GM03348 (cell line): ENCODE data around the gene SLC49A3.
A peak's percentile ranks its signal among the peaks of the same experiment; 100 is the strongest.
"Not testable (repeated sequence)": the region's sequence is repeated elsewhere in the genome, so short reads cannot be mapped to it uniquely, and the experiment has no call there.

ENCODE experiments used
- DNase-seq: peaks from one replicate; pipeline ENCODE4 v3.0.0; 2012; ENCODE audit warnings: low spot score

Gene SLC49A3

DNA sequence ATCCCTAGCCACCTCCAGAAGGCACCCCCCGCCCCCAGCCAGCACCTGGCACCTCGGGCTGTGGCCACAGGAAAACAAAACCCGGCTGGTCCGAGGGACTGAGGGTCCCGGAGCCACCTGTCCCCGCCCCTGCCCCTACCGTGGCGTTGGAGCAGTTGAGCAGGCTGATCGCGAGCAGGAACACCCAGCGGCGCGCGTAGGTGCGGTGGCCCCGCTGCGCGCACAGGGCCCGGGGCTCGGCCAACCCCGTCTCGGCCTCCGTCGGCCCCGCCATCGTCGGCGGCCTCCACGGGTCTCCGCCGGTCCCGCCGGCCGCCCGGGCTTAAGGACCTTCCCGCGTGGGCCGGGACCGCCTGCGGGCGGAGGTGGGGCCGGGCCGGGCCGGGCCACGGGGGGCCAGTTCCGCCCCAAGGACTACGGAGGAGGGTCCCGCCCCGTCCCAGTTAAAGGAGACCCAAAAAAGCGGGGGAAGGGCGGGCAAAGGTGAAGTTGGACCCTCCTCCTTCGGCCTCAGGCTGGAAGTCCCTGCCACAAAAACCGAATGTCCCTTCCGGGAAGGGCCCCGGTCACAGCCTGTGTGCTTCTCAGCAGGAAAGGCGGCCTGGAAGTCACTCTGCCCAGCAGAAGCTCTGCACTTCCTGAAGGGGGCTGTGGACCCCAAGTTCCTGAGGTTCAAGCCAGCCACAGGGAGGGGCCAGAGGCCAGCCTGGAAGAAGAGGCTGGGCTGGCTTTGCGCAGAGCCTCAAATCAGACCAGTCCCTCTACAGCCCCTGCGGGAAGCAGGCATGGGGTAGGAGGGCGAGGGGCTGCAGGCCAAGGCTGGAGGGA is at the start of gene SLC49A3:
TSS of gene SLC49A3 (minus strand) at position 298 of the 828 bp plus-strand sequence. CDS start at position 274, 24 bp downstream.
- DNase-seq, result peak; percentile 60

DNA sequence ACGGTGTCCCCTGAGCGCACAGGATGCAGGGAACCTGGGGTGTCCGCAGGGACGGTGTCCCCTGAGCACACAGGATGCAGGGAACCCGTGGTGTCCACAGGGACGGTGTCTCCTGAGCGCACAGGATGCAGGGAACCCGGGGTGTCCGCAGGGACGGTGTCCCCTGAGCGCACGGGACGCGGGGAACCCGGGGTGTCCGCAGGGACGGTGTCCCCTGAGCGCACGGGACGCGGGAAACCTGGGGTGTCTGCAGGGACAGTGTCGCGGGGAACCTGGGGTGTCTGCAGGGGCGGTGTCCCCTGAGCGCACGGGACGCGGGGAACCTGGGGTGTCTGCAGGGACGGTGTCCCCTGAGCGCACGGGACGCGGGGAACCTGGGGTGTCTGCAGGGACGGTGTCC is 47.6 kb upstream of the SLC49A3 start:
- DNase-seq, result not testable (repeated sequence)

DNA sequence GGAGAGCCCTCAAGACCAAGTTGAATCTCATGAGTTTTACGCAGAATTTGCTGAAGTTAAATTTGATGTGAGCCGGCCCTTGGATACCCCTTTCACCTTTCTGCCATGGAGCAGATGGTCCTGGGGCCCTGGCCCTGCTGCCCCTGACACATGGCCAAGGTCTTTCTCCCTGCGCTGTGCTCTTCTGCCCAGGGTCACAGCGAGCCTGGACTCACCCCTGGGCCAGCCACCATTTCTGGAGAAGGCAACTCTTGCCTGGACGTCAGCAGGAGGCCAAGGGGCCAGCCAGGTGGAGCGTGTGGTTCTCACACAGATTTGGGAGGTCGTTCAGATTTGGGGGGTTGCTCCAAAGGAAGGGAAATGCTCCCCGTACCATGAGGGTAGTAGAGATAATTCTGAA is 46.6 kb upstream of the SLC49A3 start:
- DNase-seq, result no peak

DNA sequence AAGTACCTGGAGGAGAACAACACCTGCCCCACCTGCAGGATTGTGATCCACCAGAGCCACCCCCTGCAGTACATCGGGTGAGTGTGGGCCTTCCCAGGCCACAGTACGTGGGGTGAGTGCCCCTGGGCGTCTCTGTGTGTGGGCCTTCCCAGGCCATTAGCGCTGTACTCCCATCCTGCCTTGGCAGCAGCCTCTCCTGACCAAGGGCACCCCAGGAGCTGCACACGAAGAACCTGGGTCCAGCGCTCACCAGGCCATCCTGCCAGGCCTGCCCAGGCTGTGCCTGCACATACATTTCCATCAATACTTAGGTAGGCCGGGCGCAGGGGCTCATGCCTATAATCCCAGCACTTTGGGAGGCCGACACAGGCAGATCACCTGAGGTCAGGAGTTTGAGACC is 46.0 kb upstream of the SLC49A3 start:
- DNase-seq, result no peak

DNA sequence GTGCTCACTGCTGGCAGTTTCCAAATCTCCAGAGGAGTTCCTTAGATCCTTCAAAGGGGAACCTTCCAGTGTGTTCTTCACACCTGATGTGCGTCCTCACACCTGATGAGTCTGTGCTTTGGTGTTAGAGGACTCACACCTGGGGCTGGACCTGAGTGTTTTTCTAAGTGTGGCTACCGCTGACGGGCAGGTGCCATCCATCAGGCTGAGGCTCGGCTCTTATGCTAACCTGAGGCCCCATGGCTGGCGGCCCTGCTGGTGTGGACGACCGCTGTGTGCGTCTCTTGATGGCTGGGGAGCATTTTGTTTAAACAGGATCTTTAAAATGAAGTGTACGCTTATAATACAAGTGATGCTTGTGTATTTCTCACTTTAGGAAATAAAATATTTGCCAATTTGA is 45.1 kb upstream of the SLC49A3 start:
- DNase-seq, result no peak

DNA sequence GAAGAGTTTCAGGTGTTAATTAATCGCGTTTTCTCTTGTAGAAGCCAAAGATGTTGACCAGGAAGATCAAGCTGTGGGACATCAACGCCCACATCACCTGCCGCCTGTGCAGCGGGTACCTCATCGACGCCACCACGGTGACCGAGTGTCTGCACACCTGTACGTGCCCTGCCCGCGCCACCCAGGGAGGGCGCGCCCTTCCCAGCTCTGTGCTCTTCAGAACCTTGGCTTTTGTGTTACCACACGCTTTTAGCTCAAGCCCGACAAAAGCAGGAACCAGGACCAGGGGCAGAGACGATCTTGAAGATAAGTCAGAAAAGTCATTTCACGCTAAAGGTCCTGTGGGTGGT is 44.7 kb upstream of the SLC49A3 start:
- DNase-seq, result no peak

DNA sequence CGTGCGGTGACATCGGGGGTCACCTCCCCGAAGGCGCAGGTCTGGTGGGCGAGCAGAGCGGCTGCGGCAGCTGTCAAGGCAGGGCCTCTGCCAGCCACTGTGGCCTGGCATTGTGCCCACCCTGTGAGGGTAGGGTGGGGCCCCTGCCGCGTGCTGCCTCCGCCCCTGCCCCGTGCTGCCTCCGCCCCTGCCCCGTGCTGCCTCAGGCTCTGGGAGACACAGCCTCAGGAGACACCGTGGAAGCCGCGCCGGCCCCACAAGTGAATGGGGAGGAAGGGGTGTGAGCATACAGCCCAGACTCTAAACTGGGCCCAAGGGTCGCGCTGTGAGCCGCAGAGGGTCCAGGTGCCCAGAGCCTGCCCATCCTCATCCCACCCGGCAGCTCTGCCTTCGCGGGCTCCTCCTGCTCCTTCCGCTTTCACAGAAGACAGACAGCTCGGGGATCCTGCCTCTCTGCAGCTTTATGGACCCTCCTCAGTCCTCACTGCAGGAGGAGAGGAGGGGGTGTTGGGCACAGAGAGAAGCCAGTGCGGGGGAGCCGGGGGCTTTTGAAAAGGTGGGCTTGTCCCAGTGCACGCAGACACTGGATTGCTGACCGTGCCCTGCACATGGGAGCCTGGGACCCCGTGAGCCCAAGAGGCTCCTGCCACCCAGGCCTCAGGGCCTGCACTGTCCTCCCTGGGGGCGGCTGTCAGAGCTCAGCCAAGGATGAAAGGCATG is 44.1 kb upstream of the SLC49A3 start:
- no peak for DNase-seq

DNA sequence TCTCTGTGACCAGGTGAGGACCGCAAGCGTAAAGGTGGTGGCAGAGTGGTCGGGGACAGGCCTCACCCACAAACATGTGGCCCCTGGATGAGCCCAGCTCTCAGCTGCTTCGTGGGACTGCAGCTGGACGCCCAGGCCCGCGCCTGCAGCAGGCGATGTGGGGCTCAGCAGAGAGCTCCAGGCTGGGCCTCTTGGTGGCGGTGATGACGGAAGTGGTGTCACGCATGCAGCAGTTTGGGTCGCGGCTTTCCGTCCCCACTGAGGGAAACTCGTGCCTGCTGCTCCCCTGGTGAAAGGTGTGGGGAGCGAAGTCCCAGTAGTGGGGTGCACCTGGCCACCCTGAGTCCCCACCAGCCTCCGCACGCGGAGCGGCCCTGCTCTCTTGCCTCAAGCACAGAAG is 43.5 kb upstream of the SLC49A3 start:
- DNase-seq, result no peak

DNA sequence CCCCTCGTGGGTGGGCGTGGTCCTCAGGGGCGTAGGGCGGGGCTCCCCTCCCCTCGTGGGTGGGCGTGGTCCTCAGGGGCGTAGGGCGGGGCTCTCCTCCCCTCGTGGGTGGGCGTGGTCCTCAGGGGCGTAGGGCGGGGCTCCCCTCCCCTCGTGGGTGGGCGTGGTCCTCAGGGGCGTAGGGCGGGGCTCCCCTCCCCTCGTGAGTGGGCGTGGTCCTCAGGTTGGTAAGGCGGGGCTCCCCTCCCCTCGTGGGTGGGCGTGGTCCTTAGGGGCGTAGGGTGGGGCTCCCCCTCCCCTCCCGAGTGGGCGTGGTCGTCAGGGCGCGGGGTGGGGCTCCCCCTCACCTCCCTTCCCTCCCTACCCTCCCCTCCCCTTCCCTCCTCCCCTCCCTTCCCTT is 43.0 kb upstream of the SLC49A3 start:
- not testable (repeated sequence) for DNase-seq

DNA sequence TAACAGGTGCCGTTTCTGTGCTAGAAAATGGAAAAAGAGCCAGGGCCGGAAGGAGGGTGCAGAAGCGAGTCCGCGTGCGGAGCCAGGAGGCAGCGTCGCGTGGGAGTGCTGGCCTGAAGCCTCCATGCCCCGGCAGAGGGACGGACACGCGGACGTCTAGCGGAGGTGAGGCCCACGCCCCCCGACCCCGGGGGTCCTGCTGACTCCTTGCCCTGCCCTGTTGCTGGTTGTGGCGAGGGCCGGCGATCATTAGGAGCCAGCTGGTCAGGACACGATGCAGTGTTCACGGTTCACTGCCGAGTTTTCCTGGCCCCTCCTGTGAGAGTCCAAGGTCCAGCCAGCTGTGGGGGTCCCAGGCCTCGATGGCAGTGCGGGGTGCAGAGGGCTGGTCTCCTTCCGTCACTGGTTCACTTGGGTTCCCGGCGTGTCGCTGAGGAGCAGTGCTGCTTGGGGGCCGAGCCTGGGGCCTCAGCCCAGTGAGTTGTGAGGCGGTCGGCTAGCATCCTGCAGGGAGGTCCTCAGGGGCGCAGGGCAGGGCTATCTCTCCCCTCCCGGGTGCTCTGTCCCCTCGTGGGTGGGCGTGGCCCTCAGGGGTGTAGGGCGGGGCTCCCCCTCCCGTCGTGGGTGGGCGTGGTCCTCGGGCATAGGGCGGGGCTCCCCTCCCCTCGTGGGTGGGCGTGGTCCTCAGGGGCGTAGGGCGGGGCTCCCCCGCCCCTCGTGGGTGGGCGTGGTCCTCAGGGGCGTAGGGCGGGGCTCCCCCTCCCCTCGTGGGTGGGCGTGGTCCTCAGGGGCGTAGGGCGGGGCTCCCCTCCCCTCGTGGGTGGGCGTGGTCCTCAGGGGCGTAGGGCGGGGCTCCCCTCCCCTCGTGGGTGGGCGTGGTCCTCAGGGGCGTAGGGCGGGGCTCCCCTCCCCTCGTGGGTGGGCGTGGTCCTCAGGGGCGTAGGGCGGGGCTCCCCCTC is 42.3 kb upstream of the SLC49A3 start:
- DNase-seq, result not testable (repeated sequence)

DNA sequence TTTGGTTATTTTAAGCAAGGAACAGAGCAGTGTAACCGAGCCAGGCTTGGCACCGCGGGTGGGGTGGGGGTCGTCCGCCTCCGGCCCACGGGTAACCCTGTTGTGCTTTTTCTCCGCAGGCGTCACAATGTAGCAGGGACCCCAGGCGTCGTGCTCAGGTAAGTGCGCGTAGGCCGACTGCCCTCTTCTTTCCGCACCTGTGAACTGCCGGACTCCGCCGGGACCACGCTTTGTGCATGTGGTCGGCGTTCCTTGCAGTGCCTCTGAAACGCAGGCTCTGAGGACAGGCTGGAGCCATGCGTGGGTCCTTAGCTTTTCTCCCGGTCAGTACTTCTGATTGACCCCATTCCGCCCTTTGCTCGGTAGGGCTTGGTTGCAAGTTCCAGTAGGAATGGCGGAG is 41.6 kb upstream of the SLC49A3 start:
- no peak for DNase-seq

DNA sequence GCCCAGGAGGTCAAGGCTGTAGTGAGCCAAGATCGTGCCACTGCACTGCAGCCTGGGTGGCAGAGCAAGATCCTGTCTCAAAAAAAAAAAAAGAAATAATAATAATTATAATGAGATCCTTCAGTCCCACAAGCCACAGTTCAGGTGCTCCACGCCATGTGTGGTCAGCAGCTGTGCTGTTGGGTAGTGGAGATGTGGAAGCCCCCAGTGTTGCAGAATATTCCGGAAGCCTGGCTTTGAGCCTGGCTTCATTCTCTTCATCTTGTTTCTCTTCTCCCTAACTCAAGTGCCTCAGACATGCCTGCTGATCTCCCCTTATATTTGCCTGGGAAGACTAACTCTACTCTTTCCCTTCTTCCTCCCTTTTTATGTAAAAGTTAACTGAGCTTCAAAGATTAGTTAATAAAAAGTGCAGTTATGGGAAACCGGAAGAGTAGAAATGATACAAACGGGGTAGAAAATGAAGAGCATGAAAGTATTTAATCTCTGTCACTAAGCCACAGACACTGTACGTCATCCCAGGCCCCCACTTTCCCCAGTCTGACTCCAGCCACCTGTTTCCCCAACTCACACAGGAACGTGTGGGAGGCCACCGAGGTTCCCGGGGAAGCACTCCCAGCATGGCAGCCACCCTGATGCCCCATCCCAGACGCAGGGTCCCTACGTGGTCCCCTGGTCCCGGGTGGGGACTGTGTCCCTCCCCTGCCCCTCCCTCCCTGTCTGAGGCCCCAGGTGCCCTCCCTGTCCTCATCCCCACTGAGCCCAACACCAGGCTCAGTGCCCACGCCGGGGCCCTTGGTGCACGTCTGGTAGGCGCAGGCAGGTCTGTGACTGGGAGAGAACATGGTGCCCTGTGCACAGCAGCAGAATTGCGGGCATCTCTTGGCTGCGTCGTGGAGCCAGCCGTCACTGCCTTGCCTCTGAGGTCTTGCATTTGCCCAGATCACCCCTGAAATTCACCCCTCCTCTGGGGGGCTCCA is 40.7 kb upstream of the SLC49A3 start:
- DNase-seq, result no peak

DNA sequence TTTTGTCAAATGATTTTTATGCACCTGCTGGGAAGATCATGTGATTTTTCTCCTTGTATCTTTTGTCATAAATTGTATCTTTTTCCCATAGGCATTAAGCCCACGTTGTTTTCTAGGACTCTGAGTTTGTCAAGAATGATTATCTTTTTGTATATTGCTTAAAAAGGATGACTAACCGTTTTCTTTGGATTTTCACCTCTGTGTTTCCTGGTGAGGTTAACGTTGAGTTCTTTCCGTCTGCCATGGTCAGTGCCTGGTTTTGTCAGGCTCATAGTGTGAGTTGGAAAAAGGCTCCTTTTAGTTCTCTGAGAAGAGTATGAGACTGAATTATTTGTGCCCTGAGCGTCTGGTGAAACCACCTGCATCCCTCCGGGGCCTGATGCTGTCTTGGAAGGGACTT is 38.6 kb upstream of the SLC49A3 start:
- DNase-seq, result no peak

DNA sequence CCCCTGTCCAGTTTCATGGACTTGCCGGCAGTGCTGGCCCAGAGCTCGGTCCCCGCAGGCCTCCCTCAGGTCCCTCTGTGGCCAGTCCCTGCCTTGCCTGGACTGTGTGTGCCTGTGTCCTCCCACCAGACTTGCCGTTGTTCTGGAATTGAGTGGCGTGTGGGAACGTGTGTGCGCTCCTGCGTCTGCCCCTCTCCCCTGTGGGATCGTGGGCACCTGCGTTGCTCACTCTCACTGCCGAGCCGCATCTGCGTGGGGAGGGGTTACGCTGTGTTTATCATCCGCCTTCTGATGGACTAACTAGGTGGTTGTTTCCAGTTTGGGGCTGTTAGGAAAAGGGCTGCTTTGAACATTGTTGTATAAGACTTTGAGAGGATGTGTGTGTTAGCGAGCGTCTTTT is 37.9 kb upstream of the SLC49A3 start:
- DNase-seq, result no peak

DNA sequence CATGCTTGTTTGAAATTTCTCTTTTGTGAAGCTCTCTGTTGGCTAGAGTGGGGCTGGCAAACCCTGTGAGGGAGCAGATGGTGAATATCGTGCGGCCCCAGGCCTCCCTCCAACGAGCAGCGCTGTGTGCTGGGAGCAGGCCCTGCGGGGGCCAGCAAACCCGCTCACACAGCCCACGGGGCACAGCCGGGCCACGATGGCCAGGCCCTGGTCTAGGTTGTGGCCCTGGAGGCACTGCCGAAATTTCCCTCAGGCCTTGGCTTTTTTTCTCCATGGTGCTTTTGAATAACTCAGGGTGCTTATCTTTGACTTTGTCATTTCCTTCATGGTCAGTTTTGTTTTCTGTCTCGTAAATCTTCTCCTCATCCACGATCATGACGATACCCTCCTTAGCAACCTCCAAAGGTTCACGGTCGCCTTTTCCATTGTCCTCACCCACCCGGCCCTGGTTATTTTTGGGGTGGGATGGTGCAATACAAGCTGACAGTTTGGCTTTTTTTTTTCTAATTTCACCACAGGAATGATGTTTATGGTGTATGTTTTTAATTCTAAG is 37.4 kb upstream of the SLC49A3 start:
- peak; percentile 86 for DNase-seq

DNA sequence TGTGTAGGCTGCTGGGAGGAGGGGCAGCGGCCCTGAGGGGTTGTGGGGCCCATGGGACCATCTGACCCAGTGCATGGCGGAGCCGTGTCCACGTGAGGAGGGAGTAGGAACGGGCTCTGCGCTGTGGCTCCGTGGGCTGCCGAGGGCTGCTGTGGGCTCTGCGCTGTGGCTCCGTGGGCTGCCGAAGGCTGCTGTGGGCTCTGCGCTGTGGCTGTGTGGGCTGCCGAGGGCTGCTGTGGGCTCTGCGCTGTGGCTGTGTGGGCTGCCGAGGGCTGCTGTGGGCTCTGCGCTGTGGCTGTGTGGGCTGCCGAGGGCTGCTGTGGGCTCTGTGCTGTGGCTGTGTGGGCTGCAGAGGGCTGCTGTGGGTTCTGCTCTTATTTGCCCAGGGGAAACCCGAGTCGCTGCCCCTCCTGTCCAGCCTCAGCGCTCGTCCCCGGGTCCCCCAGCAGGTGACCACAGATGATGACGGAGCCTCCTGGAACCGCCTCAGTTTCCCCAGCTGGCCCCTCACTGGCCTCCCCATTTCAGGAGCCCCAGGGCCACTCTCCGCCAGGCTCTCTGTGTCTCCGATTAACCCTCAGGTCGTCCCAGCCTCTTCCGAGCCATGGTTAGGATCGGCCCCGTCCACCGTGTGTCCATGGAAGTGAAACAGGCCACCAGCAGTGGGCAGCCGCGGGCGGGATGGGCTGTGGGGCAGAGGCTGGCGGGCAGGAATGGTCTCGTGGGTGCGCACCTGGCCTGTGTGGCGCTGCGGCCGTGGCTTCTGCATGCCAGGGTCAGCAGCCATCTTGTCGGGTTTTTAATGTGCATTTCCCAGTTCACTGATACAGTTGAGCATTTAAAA is 36.7 kb upstream of the SLC49A3 start:
- no peak for DNase-seq

DNA sequence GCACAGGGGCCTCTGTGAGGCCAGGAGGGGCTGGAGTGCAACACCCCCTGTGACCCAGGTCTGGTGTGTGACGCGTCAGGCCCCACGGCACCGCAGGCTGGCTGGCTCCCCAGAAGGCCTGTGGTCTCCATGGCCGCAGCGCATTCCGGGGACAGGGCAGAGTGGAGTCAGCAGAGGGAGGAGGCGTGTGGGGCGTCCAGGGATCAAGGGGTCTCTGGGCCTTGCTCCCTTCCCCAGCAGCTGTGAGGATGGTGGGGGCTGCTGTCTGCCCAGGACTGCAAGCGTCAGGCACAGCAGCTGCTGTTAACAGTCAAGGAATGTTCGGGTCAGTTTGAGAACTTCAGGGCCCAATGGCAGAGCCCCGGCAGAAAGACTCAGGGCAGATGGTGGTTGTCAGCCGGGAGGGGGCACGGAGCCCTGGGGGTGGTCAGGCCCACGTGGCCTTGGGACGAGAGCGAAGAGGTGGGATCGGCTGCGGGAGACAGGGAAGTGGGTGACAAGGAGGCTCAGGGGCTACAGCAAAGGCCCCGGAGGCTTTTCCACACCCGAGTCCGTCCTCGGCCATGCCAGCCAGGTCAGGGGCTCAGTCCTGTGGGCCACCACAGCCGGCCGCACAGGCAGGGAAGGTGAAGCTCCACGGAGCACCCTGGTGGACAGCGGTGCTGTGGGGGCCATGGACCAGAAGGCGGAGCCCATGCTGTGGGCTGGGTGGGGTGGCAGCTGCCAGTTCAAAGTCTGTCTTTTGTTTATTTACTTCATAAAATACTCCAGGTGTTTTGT is 35.0 kb upstream of the SLC49A3 start:
- DNase-seq, result no peak

DNA sequence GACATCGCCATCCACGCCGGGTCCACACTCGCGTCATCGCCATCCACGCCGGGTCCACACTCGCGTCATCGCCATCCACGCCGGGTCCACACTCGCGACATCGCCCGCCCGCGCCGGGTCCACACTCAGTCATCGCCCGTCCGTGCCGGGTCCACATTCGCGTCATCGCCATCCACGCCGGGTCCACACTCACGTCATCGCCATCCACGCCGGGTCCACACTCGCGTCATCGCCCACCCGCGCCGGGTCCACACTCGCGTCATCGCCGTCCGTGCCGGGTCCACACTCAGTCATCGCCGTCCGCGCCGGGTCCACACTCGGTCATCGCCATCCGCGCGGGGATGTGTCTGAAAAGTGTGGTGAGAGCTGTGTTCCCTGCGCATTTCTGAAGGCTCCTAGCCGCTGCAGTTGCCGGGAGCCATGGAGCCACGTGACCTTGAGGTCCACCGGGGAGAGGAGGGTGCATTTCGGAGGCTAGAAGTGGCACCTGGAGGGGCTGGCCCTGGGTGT is 34.0 kb upstream of the SLC49A3 start:
- DNase-seq, result no peak

DNA sequence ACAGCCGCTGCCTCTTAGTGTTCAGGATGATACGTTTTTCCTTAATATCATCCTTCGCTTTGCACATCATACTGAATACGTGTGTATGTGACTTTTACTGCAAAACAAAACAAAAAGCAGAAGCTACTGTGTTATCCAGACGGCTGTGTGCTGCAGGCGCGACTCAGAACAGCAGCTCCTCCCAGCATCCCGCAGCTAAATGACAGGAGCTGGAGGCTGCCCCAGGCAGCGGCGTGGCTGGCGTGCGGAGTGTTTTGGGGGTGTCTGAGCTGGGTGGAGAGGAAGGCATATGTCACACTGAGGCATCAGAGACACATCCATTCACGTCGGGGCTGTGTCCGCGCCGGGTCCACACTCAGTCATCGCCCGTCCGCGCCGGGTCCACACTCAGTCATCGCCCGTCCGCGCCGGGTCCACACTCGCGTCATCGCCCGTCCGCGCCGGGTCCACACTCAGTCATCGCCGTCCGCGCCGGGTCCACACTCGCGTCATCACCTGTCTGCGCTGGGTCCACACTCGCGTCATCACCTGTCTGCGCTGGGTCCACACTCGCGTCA is 33.3 kb upstream of the SLC49A3 start:
- DNase-seq, result no peak
